DMS 273 (cell line): Measurements from ENCODE around the gene SCN8A.

Source experiments
- DNase-seq: peaks from one replicate; lab custom pipeline; 2025; ENCODE audit not compliant: unreplicated experiment; lab: John Stamatoyannopoulos, UW

SCN8A gene

DNA sequence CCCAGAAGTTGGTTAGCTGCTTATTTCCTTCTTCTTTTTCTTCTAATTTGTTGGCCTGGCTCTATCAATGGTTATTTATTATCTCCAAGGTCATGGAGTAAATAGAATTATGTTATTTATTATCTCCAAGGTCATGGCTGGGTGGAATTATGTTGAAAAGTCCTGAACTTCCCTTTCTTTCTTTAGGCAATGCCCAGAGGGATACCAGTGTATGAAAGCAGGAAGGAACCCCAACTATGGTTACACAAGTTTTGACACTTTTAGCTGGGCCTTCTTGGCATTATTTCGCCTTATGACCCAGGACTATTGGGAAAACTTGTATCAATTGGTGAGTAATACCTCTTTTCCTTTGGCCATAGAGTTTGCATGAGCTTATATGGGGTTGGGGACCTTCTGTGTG, 111.6 kb downstream of the SCN8A start:
- no peak for DNase-seq

DNA sequence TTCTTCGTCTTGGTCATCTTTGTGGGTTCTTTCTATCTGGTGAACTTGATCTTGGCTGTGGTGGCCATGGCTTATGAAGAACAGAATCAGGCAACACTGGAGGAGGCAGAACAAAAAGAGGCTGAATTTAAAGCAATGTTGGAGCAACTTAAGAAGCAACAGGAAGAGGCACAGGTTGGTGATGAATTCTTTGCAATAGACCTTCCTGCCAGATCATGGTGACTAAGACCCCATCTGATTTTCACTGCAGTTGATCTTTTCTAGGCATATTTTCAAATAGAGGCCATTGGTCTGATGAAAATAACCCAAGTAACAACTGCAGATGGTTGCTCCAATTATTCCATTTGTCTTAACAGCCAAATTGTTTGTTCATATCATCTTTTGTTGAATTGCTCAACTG, 114.4 kb downstream of the SCN8A start:
- DNase-seq = no peak

DNA sequence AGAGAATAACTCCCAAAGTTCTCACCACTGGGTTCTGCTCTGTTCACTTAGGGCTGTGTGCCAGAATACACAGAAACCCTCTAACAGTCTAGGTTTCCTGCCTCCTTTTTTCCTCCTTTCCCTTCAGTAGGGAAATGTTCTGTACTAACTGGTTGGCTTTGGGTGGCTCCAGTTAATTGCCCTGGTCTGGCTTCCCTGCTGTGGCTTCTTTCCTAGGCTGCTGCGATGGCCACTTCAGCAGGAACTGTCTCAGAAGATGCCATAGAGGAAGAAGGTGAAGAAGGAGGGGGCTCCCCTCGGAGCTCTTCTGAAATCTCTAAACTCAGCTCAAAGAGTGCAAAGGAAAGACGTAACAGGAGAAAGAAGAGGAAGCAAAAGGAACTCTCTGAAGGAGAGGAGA, 115.2 kb downstream of the SCN8A start:
- no peak for DNase-seq

DNA sequence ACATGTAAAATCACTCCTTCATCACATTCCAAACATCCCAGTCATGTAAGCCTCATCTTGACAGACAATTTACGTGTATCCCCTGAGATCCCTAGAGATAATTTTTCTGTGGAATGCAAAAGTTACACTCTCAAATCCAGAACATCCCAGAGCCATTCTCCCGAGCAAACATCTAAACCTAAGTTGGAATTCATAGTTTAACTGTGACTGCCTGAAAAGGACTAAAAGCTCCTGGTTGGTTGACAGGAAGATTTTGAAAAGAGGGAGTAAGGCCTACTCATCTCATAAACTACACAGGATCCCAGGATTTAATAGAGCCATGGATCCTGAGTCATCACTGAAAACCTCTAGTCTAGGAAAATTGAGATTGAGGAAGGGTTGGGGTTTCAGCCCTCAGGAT, 123.6 kb downstream of the SCN8A start:
- DNase-seq = no peak

DNA sequence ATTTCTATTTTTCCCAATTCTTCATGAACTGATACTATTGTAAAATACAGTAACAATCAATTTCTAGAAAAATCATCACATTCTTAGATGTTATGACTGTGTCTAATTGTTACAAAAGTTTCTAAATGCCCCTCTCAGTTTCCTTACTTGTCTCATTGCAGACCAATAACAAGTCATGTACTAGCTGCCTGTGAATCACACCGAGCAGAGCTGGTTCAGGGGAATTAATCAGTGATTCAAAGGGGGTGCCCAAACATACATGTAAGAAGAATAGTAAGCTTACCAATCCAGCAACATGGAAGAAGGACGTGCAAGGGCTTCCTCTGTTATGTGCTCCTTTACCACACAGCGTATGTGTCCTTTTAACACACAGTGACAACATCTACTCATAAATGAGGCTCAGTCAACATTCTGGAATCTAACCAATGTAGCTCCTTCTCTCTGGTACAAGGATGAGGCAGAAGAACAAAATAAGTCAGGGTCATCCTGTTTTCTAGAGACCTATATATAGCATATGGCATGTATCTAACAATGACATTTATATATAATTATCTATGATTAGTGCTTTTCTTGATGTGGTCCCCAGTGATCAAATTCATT, 126.4 kb downstream of the SCN8A start:
- no peak for DNase-seq

DNA sequence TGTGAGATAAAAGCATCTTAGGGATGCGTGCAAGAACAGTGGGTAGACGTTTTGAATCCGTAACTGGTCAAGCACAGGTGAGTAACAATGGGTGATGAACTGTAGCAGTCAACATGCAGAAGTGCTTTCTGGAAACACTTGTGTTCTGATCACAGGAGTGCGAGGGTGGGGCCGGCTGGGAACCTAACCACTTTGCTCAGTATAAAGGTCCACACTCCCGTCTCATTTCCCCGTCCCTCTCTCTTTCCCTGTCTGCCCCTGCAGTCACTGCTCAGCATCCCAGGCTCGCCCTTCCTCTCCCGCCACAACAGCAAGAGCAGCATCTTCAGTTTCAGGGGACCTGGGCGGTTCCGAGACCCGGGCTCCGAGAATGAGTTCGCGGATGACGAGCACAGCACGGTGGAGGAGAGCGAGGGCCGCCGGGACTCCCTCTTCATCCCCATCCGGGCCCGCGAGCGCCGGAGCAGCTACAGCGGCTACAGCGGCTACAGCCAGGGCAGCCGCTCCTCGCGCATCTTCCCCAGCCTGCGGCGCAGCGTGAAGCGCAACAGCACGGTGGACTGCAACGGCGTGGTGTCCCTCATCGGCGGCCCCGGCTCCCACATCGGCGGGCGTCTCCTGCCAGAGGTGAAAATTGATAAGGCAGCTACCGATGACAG, 130.4 kb downstream of the SCN8A start:
- no peak for DNase-seq

DNA sequence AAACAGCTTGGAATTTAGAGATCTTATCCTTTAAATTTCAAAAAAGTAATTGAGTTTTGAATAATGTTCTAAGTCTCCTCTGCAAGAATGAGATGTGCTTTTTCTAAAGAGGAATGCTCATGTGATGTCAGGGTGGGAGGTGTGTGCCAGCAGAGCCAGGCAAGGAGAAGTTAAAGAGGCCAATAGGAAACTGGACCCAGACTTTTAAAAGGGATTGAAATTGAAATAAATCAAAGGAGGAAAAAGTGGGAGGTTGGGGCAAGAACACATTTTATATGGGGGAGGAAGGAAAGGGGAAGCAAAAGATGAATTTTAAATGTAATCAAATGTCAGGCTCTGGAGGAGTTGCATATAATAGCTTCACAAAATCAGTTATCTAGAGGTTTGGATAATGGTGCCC, 131.4 kb downstream of the SCN8A start:
- no peak for DNase-seq

DNA sequence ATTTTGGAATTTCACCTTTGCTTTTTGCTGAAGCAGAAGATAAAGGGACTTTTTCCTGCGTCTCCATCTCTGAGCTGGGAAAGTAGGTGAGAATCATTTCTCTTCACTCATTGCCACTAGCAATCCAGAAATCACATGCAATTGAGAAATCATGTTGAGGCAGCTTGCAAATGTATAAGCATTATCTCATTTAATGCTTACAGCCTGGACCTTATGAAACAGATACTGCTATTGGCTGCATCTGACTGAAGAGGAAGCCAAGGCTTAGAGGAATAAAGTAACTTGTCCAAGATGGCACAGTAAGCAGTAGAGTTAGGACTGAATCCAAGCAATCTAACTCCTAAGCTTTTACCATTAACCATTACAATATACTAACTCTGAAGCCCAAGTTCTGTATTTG, 135.1 kb downstream of the SCN8A start:
- no peak for DNase-seq

DNA sequence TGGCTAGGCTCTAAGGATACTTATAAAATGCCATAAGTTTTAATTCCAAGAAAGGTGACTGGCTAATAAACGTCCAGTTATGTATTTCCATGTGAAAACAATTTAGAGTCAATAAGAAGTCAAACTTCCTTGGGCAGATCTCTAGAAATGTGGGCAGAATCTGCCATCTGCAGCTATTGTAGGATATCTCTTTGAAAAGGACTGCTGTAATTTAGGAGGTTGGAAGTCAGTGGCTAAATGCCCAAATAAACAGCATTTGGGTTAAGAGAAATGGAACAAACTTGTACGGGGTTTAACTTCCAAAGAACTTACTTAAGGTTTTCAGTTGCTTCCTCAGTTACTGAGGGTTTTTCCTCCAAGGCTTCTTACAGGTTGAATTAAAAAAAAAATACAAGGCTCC, 135.9 kb downstream of the SCN8A start:
- no peak for DNase-seq

DNA sequence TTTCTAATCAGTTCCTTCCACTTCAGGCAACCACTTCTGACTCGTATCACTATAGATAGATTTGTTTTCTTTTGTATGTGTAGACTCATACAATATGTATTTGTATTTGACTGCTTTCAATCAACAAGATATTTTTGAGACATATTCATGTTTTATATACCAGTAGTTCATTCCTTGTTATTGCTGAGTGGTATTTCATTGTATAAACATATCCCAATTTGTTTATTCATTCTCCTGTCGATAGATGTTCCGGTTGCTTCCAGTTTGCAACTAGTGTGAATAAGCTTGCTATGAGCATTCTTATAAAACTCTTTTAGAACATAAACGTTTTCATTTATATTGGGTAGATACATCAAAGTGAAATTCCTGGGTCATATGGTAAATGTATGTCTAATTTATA, 138.3 kb downstream of the SCN8A start:
- DNase-seq = no peak

DNA sequence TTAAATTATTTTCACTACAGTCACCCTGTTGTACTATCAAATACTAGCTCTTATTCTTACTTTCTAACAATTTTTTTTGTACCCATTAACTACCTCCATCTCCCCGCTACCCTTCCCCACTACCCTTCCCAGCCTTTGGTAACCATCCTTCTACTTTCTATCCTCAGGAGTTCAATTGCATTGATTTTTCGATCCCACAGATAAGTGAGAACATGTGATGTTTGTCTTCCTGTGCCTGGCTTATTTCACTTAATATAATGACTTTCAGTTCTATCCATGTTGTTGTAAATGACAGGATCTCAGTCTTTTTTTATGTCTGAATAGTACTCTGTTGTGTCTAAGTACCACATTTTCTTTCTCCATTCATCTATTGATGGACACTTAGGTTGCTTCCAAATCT, 139.7 kb downstream of the SCN8A start:
- DNase-seq = no peak

DNA sequence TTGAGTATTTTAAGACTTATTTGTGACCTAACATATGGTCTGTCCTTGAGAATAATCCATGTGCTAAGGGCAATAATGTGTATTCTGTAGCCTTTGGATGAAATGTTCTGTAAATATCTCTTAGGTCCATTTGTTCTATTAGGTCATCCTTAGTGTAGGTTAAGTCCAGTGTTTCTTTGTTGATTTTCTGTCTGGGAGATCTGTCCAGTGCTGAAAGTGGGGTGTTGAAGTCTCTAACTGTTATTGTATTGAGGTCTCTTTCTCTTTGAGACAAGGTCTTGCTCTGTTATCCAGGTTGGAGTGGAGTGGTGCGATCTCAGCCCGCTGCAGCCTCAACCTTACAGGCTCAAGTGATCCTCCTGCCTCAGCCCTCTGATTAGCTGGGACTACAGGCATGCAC, 149.5 kb downstream of the SCN8A start:
- no peak for DNase-seq

DNA sequence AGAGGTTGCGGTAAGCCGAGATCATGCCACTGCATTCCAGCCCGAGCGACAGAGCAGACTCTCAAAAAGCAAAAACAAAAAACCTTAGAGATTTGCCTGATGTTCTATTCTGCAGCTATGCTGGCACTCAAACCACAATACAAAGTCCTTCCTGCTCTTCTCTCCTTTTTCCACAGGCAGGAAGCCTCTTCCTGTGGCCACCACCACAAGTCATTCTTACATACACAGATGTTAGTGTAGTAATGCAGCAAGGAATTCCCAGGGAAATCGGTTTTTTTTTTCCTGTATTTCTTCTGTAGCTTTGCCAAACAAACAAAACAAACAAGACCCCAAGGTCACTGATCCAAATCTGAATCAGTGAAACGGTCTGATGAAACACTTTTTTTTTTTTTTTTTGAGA, 153.2 kb downstream of the SCN8A start:
- no peak for DNase-seq

DNA sequence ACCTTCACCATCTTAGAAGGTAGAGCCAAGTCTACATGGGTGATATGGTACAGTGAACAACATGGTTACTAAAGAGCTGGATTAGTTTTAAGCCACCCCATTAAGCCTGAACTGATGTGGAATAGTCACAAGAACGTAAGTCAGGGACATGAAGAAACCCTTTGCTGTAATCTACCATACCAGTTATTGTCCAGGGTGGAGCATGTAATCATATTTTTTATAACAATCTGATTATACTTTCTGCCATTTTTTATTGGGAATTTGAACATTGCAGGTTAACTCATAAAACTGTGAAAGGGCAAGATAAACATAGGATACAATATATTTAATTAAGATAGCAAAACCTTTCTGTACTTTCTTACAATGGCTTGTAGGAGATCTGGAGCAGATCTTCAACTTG, 153.9 kb downstream of the SCN8A start:
- DNase-seq = no peak

DNA sequence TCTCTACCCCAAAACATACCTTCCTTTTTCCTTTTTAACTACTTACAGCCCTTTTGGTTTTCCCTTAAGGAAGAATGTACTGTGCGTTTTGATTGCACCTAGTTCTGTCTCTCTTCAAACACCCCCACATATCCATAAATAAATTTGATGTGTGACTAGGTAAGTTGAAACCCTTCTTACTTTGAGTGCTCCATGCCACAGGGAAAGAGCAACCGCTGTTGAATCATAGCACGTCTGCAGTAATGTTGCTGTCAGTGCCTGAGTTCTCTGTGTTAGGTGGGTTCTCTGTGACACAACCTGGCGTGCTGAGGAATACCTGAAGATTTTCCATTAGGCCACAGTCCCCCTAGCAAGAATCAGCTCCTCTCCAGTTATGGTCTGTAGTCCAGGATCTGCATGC, 155.4 kb downstream of the SCN8A start:
- no peak for DNase-seq

DNA sequence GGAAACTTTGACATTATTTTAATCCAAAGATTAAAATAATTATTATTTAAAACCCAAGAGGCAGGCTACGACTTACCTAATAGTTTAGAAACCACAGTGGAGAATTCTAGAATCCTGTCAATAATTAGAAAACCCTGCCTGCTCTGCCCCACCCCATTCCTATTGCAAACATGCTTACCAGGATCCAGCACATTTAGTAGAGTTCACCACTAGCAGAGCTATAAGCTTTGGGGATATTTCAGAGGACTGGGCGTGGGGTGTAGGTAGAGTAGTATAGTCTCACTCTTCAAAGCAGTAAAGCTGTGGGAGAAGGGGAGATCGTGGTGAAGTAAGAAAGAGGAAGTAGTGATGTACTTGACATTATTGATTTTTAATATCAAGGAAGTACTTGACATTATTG, 157.2 kb downstream of the SCN8A start:
- no peak for DNase-seq

DNA sequence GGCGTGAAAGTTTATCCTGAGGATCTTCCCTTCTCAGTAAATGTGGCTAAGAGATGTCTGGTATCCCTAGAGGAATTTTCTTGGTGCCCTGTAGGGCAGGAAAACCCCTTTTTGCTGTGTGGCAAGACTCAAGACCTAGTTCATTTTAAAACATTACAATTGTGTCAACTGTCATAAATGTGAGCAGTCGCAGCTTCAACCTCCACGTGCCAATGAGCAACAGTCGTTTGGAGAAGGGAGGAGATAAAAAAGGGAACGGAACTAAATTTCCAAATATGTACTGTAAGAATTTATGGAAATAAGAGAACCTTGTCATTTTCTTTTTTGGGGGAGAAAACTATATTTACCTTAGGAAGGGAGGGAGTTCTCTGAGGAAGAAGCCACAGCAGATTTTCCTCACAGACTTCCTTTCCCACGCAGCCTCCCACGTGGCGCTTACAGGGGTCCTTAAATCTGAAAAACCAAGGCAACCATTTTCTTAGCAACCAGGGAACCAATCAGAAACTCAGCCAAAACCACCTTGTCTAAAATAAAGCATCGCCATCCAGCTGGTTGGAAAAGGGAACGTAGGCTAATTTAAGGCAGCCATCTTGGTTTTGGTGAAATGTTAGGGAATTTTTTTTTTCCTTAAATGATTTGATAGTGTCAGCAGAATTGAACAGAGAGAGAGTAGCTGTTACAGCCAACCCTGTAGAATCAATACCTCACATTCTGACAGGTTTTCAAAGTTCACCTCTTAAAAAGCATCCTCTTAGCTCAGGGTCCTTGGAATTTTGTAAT, 158.4 kb downstream of the SCN8A start:
- DNase-seq = no peak

DNA sequence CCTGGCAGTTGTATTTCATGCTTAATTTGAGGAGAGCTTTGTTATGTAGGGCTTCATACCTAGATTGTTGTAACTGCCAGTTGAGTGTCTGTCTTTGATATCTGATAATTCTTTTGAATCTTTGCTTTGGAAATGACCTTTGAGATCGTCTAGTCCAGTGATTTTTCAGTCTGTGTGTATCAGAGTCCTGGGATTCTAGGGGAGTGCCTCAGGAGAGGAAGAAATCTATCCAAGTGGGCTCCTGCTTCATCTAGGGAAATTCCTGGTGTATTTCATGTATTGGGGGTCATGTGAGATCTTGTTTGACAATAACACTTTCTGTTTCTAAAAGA, 158.9 kb downstream of the SCN8A start:
- DNase-seq = no peak

DNA sequence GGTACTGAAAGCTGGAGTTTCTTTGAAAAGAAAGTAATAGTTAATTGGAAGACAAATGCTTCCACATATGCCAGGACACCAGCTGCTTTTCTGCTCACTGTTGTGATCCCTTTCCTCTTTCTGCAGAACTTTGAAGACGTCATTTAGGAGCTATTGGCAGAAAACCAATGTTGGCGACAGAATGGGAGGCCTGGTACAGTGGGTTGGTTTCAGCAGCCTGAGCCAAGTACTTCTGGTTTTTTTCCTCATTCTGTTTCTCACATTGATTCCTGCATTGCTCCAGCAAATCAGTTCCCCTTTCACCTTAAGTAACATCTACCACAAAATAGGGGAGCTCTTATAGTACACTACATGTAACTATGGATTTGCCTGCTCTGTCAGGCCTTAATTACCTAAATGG, 160.6 kb downstream of the SCN8A start:
- DNase-seq = peak; percentile 3

DNA sequence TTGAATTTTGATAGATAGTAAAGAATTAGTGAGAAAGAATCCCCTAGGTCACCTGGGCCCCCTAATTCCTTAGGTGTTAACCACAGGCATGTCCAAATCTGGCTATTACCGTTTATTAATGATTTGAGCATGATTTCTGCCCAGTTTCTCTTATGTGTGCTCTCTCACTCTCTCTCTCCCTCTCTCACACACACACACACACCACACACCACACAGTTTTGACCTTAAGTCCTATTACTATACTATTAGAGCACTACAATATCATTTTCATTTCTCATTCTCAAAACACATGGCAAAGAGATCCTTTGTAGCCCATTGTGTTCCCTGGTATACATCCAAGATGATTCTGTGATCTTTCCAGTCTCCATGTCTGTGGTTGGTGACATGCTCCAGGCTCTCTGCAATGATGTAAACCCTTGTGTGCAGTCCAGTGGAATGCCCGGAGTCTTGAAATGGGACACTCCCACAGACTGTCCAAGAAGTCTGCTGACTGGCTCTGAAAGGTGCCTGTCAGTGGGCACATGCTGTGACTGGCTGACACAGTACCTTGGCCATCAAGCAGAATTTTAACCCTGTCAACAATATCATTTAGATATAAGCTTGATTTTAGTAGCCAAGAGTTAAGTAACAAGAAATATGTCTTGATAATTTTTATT, 161.3 kb downstream of the SCN8A start:
- DNase-seq = peak; percentile 1

DNA sequence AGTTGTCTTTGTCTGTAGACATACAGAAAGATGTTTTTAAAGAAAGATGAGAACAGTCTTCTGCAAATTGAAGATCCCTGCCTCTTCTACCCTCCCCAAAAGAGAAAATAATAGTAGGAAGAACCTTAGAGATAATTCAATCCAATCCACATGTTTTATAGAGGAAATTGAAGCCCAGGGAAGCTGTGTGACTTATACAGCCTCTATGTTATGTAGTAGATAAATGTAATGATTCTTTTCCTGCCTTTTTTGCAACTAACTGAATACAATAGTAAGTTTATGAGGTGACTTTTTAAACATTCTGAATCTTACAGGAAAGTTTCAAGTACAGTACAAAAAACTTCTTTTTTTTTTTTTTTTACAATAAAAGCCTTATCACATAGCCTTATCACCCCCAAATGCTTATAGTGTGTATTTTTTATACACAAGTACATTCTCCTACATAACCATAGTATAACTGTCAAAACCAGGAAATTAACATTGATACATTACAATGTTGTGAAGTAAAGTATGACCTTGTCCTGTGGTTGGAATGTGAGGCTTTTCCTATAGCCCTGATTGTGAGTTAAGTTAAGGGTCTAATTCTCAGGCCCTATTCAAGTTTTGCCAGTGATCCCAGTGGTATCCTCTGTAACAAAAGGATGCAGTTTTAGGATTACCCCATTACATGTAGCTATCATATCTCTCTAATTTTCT, 163.1 kb downstream of the SCN8A start:
- no peak for DNase-seq

DNA sequence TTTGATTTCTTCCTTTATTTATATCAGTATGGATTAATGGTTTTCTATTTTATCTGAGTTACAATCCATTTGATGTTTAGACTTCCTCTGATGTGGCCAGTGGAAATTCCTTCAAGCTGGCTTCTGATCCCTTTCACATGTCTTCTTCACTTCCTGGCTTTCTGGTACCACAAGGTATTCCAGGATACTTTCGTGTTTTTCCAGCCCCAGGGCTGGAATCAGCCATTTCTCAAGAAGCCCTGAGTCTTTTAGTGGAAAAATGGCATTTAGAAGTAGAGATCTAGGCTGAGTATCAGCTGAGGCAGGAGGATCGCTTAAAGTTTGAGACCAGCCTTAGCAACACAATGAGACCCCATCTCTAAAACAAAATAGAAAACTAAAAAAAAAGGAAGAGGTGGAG, 164.2 kb downstream of the SCN8A start:
- DNase-seq = no peak
